IPS-18a (cell line): ENCODE measurements around the gene OR8I2.
"Not testable (repeated sequence)": the region's sequence is repeated elsewhere in the genome, so short reads cannot be mapped to it uniquely, and the experiment has no call there.

Experiments used
- H3K27ac ChIP-seq: one replicate; pipeline ENCODE4 v1.5.1; 2013; ENCODE audit warnings: low read length
- H3K27me3 ChIP-seq: one replicate; pipeline ENCODE4 v1.6.1; 2013; ENCODE audit warnings: mild to moderate bottlenecking, low read length; ENCODE audit not compliant: control insufficient read depth, insufficient read depth
- H3K36me3 ChIP-seq: one replicate; pipeline ENCODE4 v1.6.1; 2013; ENCODE audit warnings: low read depth, low read length; ENCODE audit not compliant: control insufficient read depth
- H3K4me1 ChIP-seq: one replicate; pipeline ENCODE4 v1.6.1; 2013; ENCODE audit warnings: low read depth, low read length; ENCODE audit not compliant: control insufficient read depth
- H3K4me3 ChIP-seq: one replicate; pipeline ENCODE4 v1.5.1; 2013; ENCODE audit warnings: low read length
- H3K9ac ChIP-seq: one replicate; pipeline ENCODE4 v1.6.1; 2013; ENCODE audit warnings: mild to moderate bottlenecking, low read length, moderate library complexity
- H3K9me3 ChIP-seq: one replicate; pipeline ENCODE4 v1.6.1; 2013; ENCODE audit warnings: low read depth, low read length; ENCODE audit not compliant: control insufficient read depth

The OR8I2 gene

DNA sequence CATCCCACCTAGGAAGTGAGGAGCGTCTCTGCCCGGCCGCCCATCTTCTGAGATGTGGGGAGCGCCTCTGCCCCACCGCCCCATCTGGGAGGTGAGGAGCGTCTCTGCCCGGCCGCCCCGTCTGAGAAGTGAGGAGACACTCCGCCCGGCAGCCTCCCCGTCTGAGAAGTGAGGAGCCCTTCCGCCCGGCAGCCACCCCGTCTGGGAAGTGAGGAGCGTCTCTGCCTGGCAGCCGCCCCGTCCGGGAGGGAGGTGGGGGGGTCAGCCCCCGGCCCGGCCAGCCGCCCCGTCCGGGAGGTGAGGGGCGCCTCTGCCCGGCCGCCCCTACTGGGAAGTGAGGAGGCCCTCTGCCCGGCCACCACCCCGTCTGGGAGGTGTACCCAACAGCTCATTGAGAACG is 50.6 kb downstream of the OR8I2 start:
- not testable (repeated sequence) for H3K4me3 ChIP-seq, H3K4me1 ChIP-seq, H3K9ac ChIP-seq, H3K27ac ChIP-seq, H3K36me3 ChIP-seq, H3K9me3 ChIP-seq, H3K27me3 ChIP-seq
